K562 (cell line): ENCODE data around the gene MMRN2. TPM values are rescaled to one million over a fixed set of nuclear protein-coding genes. Genes with fewer than 3 reads are reported as not detected.

Experiments
- ATAC-seq: fragments of 200-7000 bp; cut with Tn5 transposase; 3 replicates; pipeline ENCODE4 v1.9.1; 2020; ENCODE audit warnings: moderate library complexity
- BruUV-seq: library from RNA; stranded (reverse); fragments of 400-500 nt; replicated peaks from 2 replicates; lab custom pipeline; 2021; lab: Mats Ljungman, UMichigan
- CTCF ChIA-PET: fragments of 300-600 bp; formaldehyde crosslinking; extraction: SDS; loops from one replicate; lab custom pipeline; 2021; ENCODE audit warnings: low intra/inter-chr PET ratio; lab: Yijun Ruan, JAX
- POLR2A ChIA-PET: fragments of 300-600, 350-650 bp; sonication (Branson Sonifier 250); formaldehyde crosslinking; extraction: SDS; loops from one replicate; lab custom pipeline; 2021; ENCODE audit warnings: antibody characterized with exemption, inconsistent platforms; lab: Yijun Ruan, JAX
- DNase-seq, 4 experiments: peaks; one replicate each; pipeline versions ENCODE4 v3.0.0 to v3.0.0-alpha.2; 2011 to 2018; ENCODE audit warnings: low spot score in 3 of 4, mixed read lengths in 3 of 4; ENCODE audit errors: extremely low read depth in 1 of 4
- FAIRE-seq: peaks from 2 replicates; lab custom pipeline; 2011; peaks lifted over from hg19 to GRCh38; lab: Jason Lieb, UNC
- H2AFZ ChIP-seq: 2 replicates; pipeline ENCODE4 v1.6.0; 2011; ENCODE audit warnings: low read depth, low read length, control low read depth, inconsistent platforms
- H3K27ac ChIP-seq: fragments of 200-600 bp; 3 replicates; pipeline ENCODE4 v1.8.0; 2011; ENCODE audit warnings: low read depth, mild to moderate bottlenecking, control low read depth, inconsistent platforms, low read length, moderate library complexity, mixed read lengths; ENCODE audit errors: extremely low read depth
- H3K27me3 ChIP-seq, 2 experiments: fragments of 300-600 bp in 1 of 2; 2 replicates in 1 of 2; 3 replicates in 1 of 2; pipeline versions ENCODE4 v1.6.0 to v1.8.0; 2011; ENCODE audit warnings: inconsistent platforms in 2 of 2, low read length in 2 of 2, mild to moderate bottlenecking in 1 of 2, mixed read lengths in 1 of 2, moderate library complexity in 1 of 2; ENCODE audit not compliant: control insufficient read depth in 2 of 2, insufficient read depth in 2 of 2
- H3K36me3 ChIP-seq: fragments of 300-600 bp; 3 replicates; pipeline ENCODE4 v1.8.0; 2011; ENCODE audit warnings: mild to moderate bottlenecking, low read length, inconsistent platforms; ENCODE audit not compliant: control insufficient read depth, insufficient read depth
- H3K4me1 ChIP-seq, 2 experiments: fragments of 200-600 bp in 1 of 2; replicated peaks in 1 of 2; 2 replicates in 1 of 2; 3 replicates in 1 of 2; pipeline versions ENCODE4 v1.5.1 to v1.8.0; 2011; ENCODE audit warnings: inconsistent platforms in 2 of 2, low read length in 2 of 2, mild to moderate bottlenecking in 1 of 2, mixed read lengths in 1 of 2, moderate library complexity in 1 of 2; ENCODE audit not compliant: control insufficient read depth in 2 of 2, insufficient read depth in 2 of 2
- H3K4me2 ChIP-seq: 2 replicates; pipeline ENCODE4 v1.6.1; 2011; ENCODE audit warnings: low read length, control low read depth, inconsistent platforms, mixed read lengths; ENCODE audit not compliant: insufficient read depth
- H3K4me3 ChIP-seq: fragments of 200-600 bp; sonication (generic), shearing (Covaris generic); 2 replicates; pipeline ENCODE4 v1.5.1; 2016; ENCODE audit warnings: control low read depth, inconsistent platforms
- H3K79me2 ChIP-seq: fragments of 200-600 bp; 3 replicates; pipeline ENCODE4 v1.8.0; 2011; ENCODE audit warnings: low read length, inconsistent platforms; ENCODE audit not compliant: control insufficient read depth, insufficient read depth
- H3K9ac ChIP-seq, 2 experiments: 2 replicates each; pipeline versions ENCODE4 v1.6.0 to v1.6.1; 2011; ENCODE audit warnings: low read depth in 2 of 2, low read length in 2 of 2, control low read depth in 1 of 2, inconsistent platforms in 1 of 2, mild to moderate bottlenecking in 1 of 2, mixed read lengths in 1 of 2; ENCODE audit not compliant: insufficient read depth in 1 of 2
- H3K9me1 ChIP-seq: one replicate; pipeline ENCODE4 v1.6.0; 2011; ENCODE audit warnings: inconsistent platforms, mild to moderate bottlenecking, low read length, moderate library complexity; ENCODE audit not compliant: control insufficient read depth, insufficient read depth
- H3K9me3 ChIP-seq: replicated peaks from 2 replicates; pipeline ENCODE4 v1.5.1; 2011; ENCODE audit warnings: low read depth, low read length, inconsistent platforms; ENCODE audit not compliant: control insufficient read depth, insufficient read depth
- H4K20me1 ChIP-seq: replicated peaks from 2 replicates; pipeline ENCODE4 v1.6.1; 2011; ENCODE audit warnings: low read length, inconsistent platforms, mixed read lengths; ENCODE audit not compliant: control insufficient read depth, insufficient read depth
- BDP1 ChIP-seq: IDR thresholded peaks from 3 replicates; pipeline ENCODE4 v1.6.1; 2011; ENCODE audit not compliant: insufficient read length, insufficient read depth
- C11orf30 ChIP-seq: fragments of 450-650 bp; IDR thresholded peaks from 2 replicates; pipeline ENCODE4 v1.6.1; 2016; ENCODE audit warnings: low read depth, mild to moderate bottlenecking
- CEBPB ChIP-seq: fragments of 450-650 bp; IDR thresholded peaks from 2 replicates; pipeline ENCODE4 v1.6.1; 2016; ENCODE audit warnings: missing genetic modification characterization, missing compliant biosample characterization
- CEBPG ChIP-seq, 3 experiments: fragments of 200-800 bp in 1 of 3; sonication (Bioruptor generic) in 1 of 3; sonication (generic) in 1 of 3; formaldehyde crosslinking in 1 of 3; IDR thresholded peaks in 2 of 3; conservative IDR thresholded peaks in 1 of 3; 2 replicates each; pipeline versions ENCODE4 v1.6.1 to v1.8.0; 2016 to 2022; ENCODE audit warnings: missing compliant biosample characterization in 2 of 3, missing genetic modification characterization in 2 of 3, mild to moderate bottlenecking in 1 of 3, missing genetic modification reagents in 1 of 3
- ELK1 ChIP-seq: sonication (generic); formaldehyde crosslinking; IDR thresholded peaks from 2 replicates; pipeline ENCODE4 v1.8.1; 2022; ENCODE audit warnings: missing genetic modification reagents
- FOXJ2 ChIP-seq: fragments of 200-800 bp; sonication (Bioruptor generic); IDR thresholded peaks from 2 replicates; pipeline ENCODE4 v1.6.1; 2016; ENCODE audit warnings: missing genetic modification characterization, missing compliant biosample characterization
- GABPA ChIP-seq: fragments of 200-800 bp; sonication (Bioruptor generic); conservative IDR thresholded peaks from 2 replicates; pipeline ENCODE4 v1.6.1; 2016; ENCODE audit warnings: low read depth, missing genetic modification characterization, missing compliant biosample characterization
- GTF2E2 ChIP-seq: fragments of 200-800 bp; sonication (Bioruptor generic); IDR thresholded peaks from 2 replicates; pipeline ENCODE4 v1.6.1; 2016; ENCODE audit warnings: missing genetic modification characterization, missing compliant biosample characterization
- GTF3C2 ChIP-seq: IDR thresholded peaks from 3 replicates; pipeline ENCODE4 v1.6.1; 2011; ENCODE audit warnings: borderline replicate concordance, mild to moderate bottlenecking, moderate library complexity; ENCODE audit not compliant: insufficient read length; ENCODE audit errors: extremely low read depth
- MEIS2 ChIP-seq: fragments of 450-650 bp; IDR thresholded peaks from 2 replicates; pipeline ENCODE4 v1.6.1; 2014; ENCODE audit warnings: mild to moderate bottlenecking; ENCODE audit not compliant: partially characterized antibody
- SIRT6 ChIP-seq: IDR thresholded peaks from one replicate; pipeline ENCODE4 v1.6.1; 2012; ENCODE audit warnings: low read depth, mild to moderate bottlenecking, control low read depth, inconsistent platforms, low read length, moderate library complexity
- U2AF1 ChIP-seq: fragments of 200-400 bp; formaldehyde crosslinking; optimal IDR thresholded peaks from 2 replicates; pipeline ENCODE3; 2017; ENCODE audit warnings: mild to moderate bottlenecking, low read depth, low read length, moderate library complexity
- UBTF ChIP-seq, 2 experiments: IDR thresholded peaks; 2 replicates each; pipeline ENCODE4 v1.6.1; 2012; ENCODE audit warnings: improper control_type of control experiment in 2 of 2, low read depth in 2 of 2, low read length in 2 of 2, borderline replicate concordance in 1 of 2
- ZNF184 ChIP-seq: sonication (generic); formaldehyde crosslinking; IDR thresholded peaks from 2 replicates; pipeline ENCODE4 v1.5.0; 2020; ENCODE audit warnings: missing genetic modification reagents
- ZNF197 ChIP-seq: fragments of 200-800 bp; sonication (Bioruptor generic); IDR thresholded peaks from 2 replicates; pipeline ENCODE4 v1.6.1; 2016; ENCODE audit warnings: low read depth, missing genetic modification characterization, missing compliant biosample characterization
- ZNF253 ChIP-seq: fragments of 250-450 bp; sonication (Bioruptor Pico); conservative IDR thresholded peaks from 2 replicates; pipeline ENCODE4 v1.6.1; 2021; ENCODE audit warnings: mild to moderate bottlenecking
- ZNF583 ChIP-seq: fragments of 250-450 bp; sonication (Bioruptor Pico); IDR thresholded peaks from 2 replicates; pipeline ENCODE4 v1.4.0; 2020
- WGBS: fragments of 100-300 bp; shearing (Covaris generic); methylation state at CpG from one replicate; pipeline ENCODE4 v1.1.6; 2016; ENCODE audit warnings: low coverage, mixed read lengths; ENCODE audit not compliant: insufficient coverage; ENCODE audit errors: missing lambda C conversion rate; 5-methylcytosine and 5-hydroxymethylcytosine counted together
- in situ Hi-C: fragments of 300-500 bp; cut with MboI; formaldehyde crosslinking; loops from 4 replicates; pipeline ENCODE4 v1.15.0; 2018; ENCODE audit warnings: inconsistent platforms, mixed read lengths
- intact Hi-C: fragments of 100-400 bp; cut with micrococcal nuclease; formaldehyde crosslinking; loops from 2 replicates; pipeline ENCODE4 v1.14.2; 2022
- polyA plus RNA-seq, 8 experiments: library from polyadenylated mRNA; depleted of rRNA in 4 of 8; stranded (reverse) in 5 of 8; unstranded in 3 of 8; fragments of >200 nt; fragmentation: Nextera tagmentation in 2 of 8; fragmentation: Illumina TruSeq in 1 of 8; extraction: Ambion mirVana in 2 of 8; extraction: Trizol in 1 of 8; gene quantifications; 2 replicates each; pipeline versions ENCODE4 v1.2.1 to v1.2.3, GENCODE V29; 2011 to 2014; ENCODE audit warnings: inconsistent platforms in 1 of 8, missing spikeins in 1 of 8
- total RNA-seq, 7 experiments: library from RNA; depleted of rRNA in 6 of 7; stranded (reverse); fragments of >200 nt in 6 of 7; fragmentation: Illumina TruSeq in 2 of 7; extraction: Trizol in 2 of 7; gene quantifications; 2 replicates each; pipeline versions ENCODE4 v1.2.1 to v1.2.3, GENCODE V29; 2011 to 2021; ENCODE audit warnings: low replicate concordance in 1 of 7

MMRN2 gene
- total and polyA plus RNA-seq, 9 of the 15 experiments (the other 6 are each of a cell fraction or from before 2014, with no cell fraction given), result 0.07 to 2.0 (median 1.2) TPM

- CTCF ChIA-PET, result no interaction called here
- intact Hi-C loops (no loop called here), in situ Hi-C loops (no loop called here)
- Histone ChIP-seq H3K4me2 (no peak overlapping the region), H3K9me1 (no peaks in the 10 kb centered on the region), H3K4me3 (no peak overlapping the region), H3K36me3 (no peaks in the 10 kb centered on the region), H3K27ac (no peak overlapping the region), H3K9me3 (no peaks in the 10 kb centered on the region), H4K20me1 (no peaks in the 10 kb centered on the region), H3K4me1 (no peaks in the 10 kb centered on the region), H2AFZ (no peak overlapping the region), H3K9ac (no peak overlapping the region), H3K79me2 (no peaks in the 10 kb centered on the region), H3K27me3 (no peaks in the 10 kb centered on the region)
- 70% methylated on average over 1 of the region's 1 CpG for WGBS
- FAIRE-seq, result no peak
- ATAC-seq, result no peak
- BruUV-seq, result no TSS peak
- DNase-seq, result no peak
- POLR2A ChIA-PET, result interaction anchor here (0.6 kb wide), 1 partner anchor 237 kb away, joined by 4 read pairs; no protein-coding TSS in a partner anchor
- TF ChIP-seq FOXJ2 (no peak), ZNF583 (CRISPR knock-in tag) (no peak), GTF3C2 (no peak), C11orf30 (peak; percentile 69), ELK1 (CRISPR knock-in tag) (no peak), ZNF253 (no peak), GABPA (tag) (no peak), MEIS2 (no peak), ZNF197 (CRISPR knock-in tag) (no peak), CEBPG (CRISPR knock-in tag; IDR thresholded peaks at IDR 0.05) (no peak), CEBPG (tag; conservative IDR thresholded peaks at IDR 0.05 in 1 of 2, IDR thresholded peaks at IDR 0.05 in 1 of 2) (0 out of 4 replicates have a peak, but pooled peaks of 1 of the 2 experiments have one; percentile 15), ZNF184 (no peak), CEBPB (tag) (peak; percentile 29; the same call in 1 of the 2 replicates), BDP1 (no peak), UBTF (IDR thresholded peaks at IDR 0.05; ENCODE audit: borderline replicate concordance in 1 of 2, low read depth in 2 of 2, low read length in 2 of 2) (no peak), SIRT6 (no peak), GTF2E2 (tag) (no peak), U2AF1 (no peak)
Observed at GRCh38 chr10:86931872-86932271, 25.5 kb downstream of the MMRN2 start.
